ENCODE results near the gene CCDC69. TPM values are rescaled to one million over a fixed set of nuclear protein-coding genes. Genes with fewer than 3 reads are reported as not detected.
A peak's percentile ranks its signal among the peaks of the same experiment; 100 is the strongest.
"Not testable (repeated sequence)": the region's sequence is repeated elsewhere in the genome, so short reads cannot be mapped to it uniquely, and the experiment has no call there.

The CCDC69 gene
- total and polyA plus RNA-seq, 2 donors (not counting 1 experiment from before 2014, with no cell fraction given), result 58.7 to 125 TPM

DNA sequence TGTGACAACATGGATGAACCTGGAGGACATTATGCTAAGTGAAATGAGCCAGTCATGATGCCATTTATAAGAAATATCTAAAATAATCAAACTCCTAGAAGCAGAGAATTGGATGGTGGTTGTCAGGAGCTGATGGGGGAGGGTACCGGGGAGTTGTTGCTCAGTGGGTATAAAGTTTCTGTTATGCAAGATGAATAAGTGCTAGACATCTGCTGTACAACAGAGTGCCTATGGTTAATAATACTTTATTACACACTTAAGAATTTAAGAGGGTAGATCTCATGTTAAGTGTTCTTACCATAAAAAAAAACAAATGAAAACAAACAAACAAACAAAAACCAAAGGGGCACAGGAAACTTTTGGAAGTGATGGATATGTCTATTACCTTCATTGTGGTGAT lies 13.0 kb upstream of the CCDC69 start:
- Histone ChIP-seq H3K9ac (ENCODE audit: low read length) (no peak overlapping the region), H3K79me2 (ENCODE audit: control insufficient read depth, insufficient read depth, low read length) (peaks cover 11% of the 10 kb centered on the region), H3K27ac (ENCODE audit: low read length in 2 of 2) (peak overlapping the region in 1 of 2 donors; percentile 73), H3K4me2 (replicated peaks; ENCODE audit: low read depth, low read length, poor library complexity, severe bottlenecking) (no peak overlapping the region), H3K9me3 (ENCODE audit: control extremely low read depth in 1 of 3, control insufficient read depth in 2 of 3, insufficient read depth in 1 of 3, low read length in 2 of 3) (no peaks in the 10 kb centered on the region), H3K27me3 (replicated peaks in 1 of 4; ENCODE audit: control extremely low read depth in 1 of 4, control insufficient read depth in 3 of 4, insufficient read depth in 4 of 4, low read length in 3 of 4) (no peaks in the 10 kb centered on the region), H2AFZ (ENCODE audit: insufficient read depth, low read depth, low read length, poor library complexity, severe bottlenecking) (no peak overlapping the region), H3K36me3 (replicated peaks in 1 of 2; ENCODE audit: control extremely low read depth in 1 of 2, control insufficient read depth in 1 of 2, extremely low read depth in 1 of 2, insufficient read depth in 2 of 2, low read length in 1 of 2) (no peaks in the 10 kb centered on the region), H4K20me1 (ENCODE audit: control insufficient read depth, insufficient read depth, low read length, poor library complexity, severe bottlenecking) (no peaks in the 10 kb centered on the region), H3K4me1 (ENCODE audit: control insufficient read depth in 2 of 2, insufficient read depth in 2 of 2, low read length in 2 of 2) (peaks cover 91 to 96% of the 10 kb centered on the region in 2 donors), H3K4me3 (ENCODE audit: control extremely low read depth in 1 of 5, extremely low read depth in 1 of 5, insufficient read depth in 1 of 5, low read depth in 2 of 5, low read length in 4 of 5) (no peak overlapping the region)
- TF ChIP-seq EZH2 (IDR thresholded peaks at IDR 0.05; ENCODE audit: borderline replicate concordance, insufficient read depth, low read depth, low read length, poor library complexity, severe bottlenecking) (no peak), CTCF (IDR thresholded peaks at IDR 0.05) (no peak)
- peaks cover 94% of the 10 kb centered on the region for H3K4me1 Mint-ChIP-seq
- no peaks in the 10 kb centered on the region for H3K9me3 Mint-ChIP-seq (ENCODE audit: insufficient read depth)
- ATAC-seq (ENCODE audit: low read depth) (no peak), DNase-seq (no peak)
- CTCF ChIA-PET, result interaction anchor here (0.7 to 14.0 kb wide), 12 partner anchors 16 to 435 kb away, joined by 3 to 299 read pairs (median 18); partner anchors contain the start of genes CCDC69 and GM2A
- H3K4me3 Mint-ChIP-seq, result peak overlapping the region; percentile 4
- no peaks in the 10 kb centered on the region for H3K27me3 Mint-ChIP-seq
- intact Hi-C loops (cut with micrococcal nuclease), result no loop called here
- peak overlapping the region; percentile 8 for H3K27ac Mint-ChIP-seq
- no CpG with 5 or more reads among the region's 1 CpG for WGBS (ENCODE audit: insufficient coverage)
- POLR2A ChIA-PET, result interaction anchor here (1.1 to 2.9 kb wide), 3 partner anchors 8 to 111 kb away, joined by 3 to 29 read pairs (median 4); no protein-coding TSS in a partner anchor

- H3K27ac Mint-ChIP-seq, result peak overlapping the region; percentile 95
- H3K4me1 Mint-ChIP-seq, result peaks cover 84% of the 10 kb centered on the region
- intact Hi-C loops (cut with micrococcal nuclease); H3K36me3 ChIP-seq (replicated peaks in 1 of 2; ENCODE audit: control extremely low read depth in 1 of 2, control insufficient read depth in 1 of 2, extremely low read depth in 1 of 2, insufficient read depth in 2 of 2, low read length in 1 of 2); H3K9me3 Mint-ChIP-seq (ENCODE audit: insufficient read depth); ATAC-seq (ENCODE audit: low read depth); H4K20me1 ChIP-seq (ENCODE audit: control insufficient read depth, insufficient read depth, low read length, poor library complexity, severe bottlenecking); DNase-seq; H3K27me3 Mint-ChIP-seq; H3K27me3 ChIP-seq (replicated peaks in 1 of 4; ENCODE audit: control extremely low read depth in 1 of 4, control insufficient read depth in 3 of 4, insufficient read depth in 4 of 4, low read length in 3 of 4); H3K9me3 ChIP-seq (ENCODE audit: control extremely low read depth in 1 of 3, control insufficient read depth in 2 of 3, insufficient read depth in 1 of 3, low read length in 2 of 3): not testable (repeated sequence)
- peaks cover 11% of the 10 kb centered on the region for H3K79me2 ChIP-seq (ENCODE audit: control insufficient read depth, insufficient read depth, low read length)
- peak overlapping the region; percentile 89 for H3K4me3 Mint-ChIP-seq
- H2AFZ ChIP-seq (ENCODE audit: insufficient read depth, low read depth, low read length, poor library complexity, severe bottlenecking), result peak overlapping the region; percentile 57
- H3K4me1 ChIP-seq (ENCODE audit: control insufficient read depth in 2 of 2, insufficient read depth in 2 of 2, low read length in 2 of 2), result peaks cover 83 to 87% of the 10 kb centered on the region in 2 donors
- peak overlapping the region; percentile 69 to 92 for H3K27ac ChIP-seq (ENCODE audit: low read length in 2 of 2)
- H3K9ac ChIP-seq (ENCODE audit: low read length), result peak overlapping the region; percentile 36
- 100% methylated on average over 3 of the region's 6 CpGs for WGBS (ENCODE audit: insufficient coverage)
- peak overlapping the region in 1 of 5 experiments; percentile 31 for H3K4me3 ChIP-seq (ENCODE audit: control extremely low read depth in 1 of 5, extremely low read depth in 1 of 5, insufficient read depth in 1 of 5, low read depth in 2 of 5, low read length in 4 of 5)
- H3K4me2 ChIP-seq (replicated peaks; ENCODE audit: low read depth, low read length, poor library complexity, severe bottlenecking), result peak overlapping the region; percentile 75
- POLR2A ChIA-PET, result interaction anchor here (0.5 to 2.5 kb wide), 9 partner anchors 10 to 143 kb away, joined by 3 to 26 read pairs (median 5); partner anchors contain the start of genes CCDC69 and GM2A
- CTCF ChIA-PET, result interaction anchor here (0.8 to 14.0 kb wide), 13 partner anchors 16 to 183 kb away, joined by 3 to 299 read pairs (median 5); partner anchors contain the start of gene CCDC69
Measured at GRCh38 chr5:151235239-151235571, 11.3 kb upstream of the CCDC69 start.

Data from B cell (primary cell).